Measurements from ENCODE around the gene TXNDC12. TPM values are rescaled to one million over a fixed set of nuclear protein-coding genes. Genes with fewer than 3 reads are reported as not detected.

TXNDC12 gene
- total and polyA plus RNA-seq, 9 of the 15 experiments (the other 6 are each of a cell fraction or from before 2014, with no cell fraction given) = 17.0 to 60.8 (median 37.8) TPM

DNA sequence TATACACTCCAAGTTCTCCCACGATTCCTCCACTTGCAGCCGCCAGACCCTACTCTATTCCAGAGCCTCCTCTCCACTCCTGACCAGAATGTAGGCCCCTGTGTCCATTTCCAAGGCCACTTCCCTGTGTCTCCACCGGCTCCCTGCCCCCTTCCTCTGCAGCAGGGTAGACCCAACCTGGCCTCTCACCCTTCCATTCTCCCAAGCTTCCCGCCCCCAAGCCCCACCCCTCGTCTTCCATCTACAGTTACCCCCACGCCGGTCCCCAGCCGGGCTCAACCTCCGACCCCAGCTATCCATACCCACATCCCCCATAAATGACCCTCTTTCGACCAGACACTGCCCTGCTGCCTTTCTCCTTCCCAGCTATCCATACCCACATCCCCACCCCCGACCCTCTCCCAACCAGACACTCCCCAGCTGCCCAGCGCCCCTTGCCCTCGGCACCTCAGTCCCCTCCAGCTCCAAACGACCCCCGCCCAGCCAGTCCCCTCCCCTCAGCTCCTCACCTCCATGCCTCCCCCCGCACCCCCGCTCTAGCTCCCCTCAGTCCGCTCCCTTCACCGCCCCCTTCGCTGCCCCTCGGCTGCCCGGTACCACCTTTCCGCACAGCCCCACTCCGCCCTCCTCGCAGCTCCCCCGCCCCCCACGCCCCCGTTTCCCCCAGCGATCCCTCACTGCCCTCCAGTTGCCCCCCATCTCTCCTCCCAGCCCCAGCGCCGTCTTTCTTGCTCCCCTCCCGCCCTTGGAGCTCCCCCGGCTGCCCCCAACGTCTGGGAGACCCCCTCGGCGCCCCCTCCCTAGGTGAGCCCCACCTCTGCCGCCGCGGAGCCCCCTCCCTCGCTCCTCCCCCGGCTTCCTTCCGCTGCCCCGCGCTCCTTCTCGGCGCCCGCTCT is 65.2 kb downstream of the TXNDC12 start:
- 13% methylated on average over 16 of the region's 47 CpGs for WGBS (ENCODE audit: insufficient coverage, low coverage, missing lambda C conversion rate)
- Histone ChIP-seq H3K9me1 (ENCODE audit: control insufficient read depth, insufficient read depth, low read length) (no peaks in the 10 kb centered on the region), H4K20me1 (replicated peaks; ENCODE audit: control insufficient read depth, insufficient read depth, low read length) (no peaks in the 10 kb centered on the region), H3K27ac (ENCODE audit: extremely low read depth, low read depth, low read length) (no peak overlapping the region), H3K4me3 (peak overlapping the region; percentile 50), H3K79me2 (ENCODE audit: control insufficient read depth, insufficient read depth, low read length) (no peaks in the 10 kb centered on the region), H2AFZ (ENCODE audit: low read depth, low read length) (peak overlapping the region; percentile 75), H3K9me3 (replicated peaks; ENCODE audit: control insufficient read depth, insufficient read depth, low read depth, low read length) (no peaks in the 10 kb centered on the region), H3K4me2 (ENCODE audit: insufficient read depth, low read length) (peak overlapping the region; percentile 40; the same call in 1 of the 2 replicates), H3K9ac (ENCODE audit: insufficient read depth in 1 of 2, low read depth in 2 of 2, low read length in 2 of 2) (peak overlapping the region in 1 of 2 experiments; percentile 87; a peak in 2 of 4 replicates), H3K4me1 (replicated peaks in 1 of 2; ENCODE audit: control insufficient read depth in 2 of 2, insufficient read depth in 2 of 2, low read length in 2 of 2) (peaks cover 0 to 11% of the 10 kb centered on the region in 2 experiments; a peak in 3 of 5 replicates), H3K27me3 (ENCODE audit: control insufficient read depth in 2 of 2, insufficient read depth in 2 of 2, low read length in 2 of 2) (peaks cover 20 to 43% of the 10 kb centered on the region in 2 experiments), H3K36me3 (ENCODE audit: control insufficient read depth, insufficient read depth, low read length) (no peaks in the 10 kb centered on the region)
- no peak for ATAC-seq
- intact Hi-C loops (cut with micrococcal nuclease) (no loop called here), in situ Hi-C loops (cut with MboI) (loop anchor here (10.0 kb wide), 1 partner anchor 55 kb away; no protein-coding TSS in a partner anchor)
- ChIA-PET POLR2A (interaction anchor here (0.6 to 0.7 kb wide), 3 partner anchors 9 to 758 kb away, joined by 3 read pairs; no protein-coding TSS in a partner anchor), CTCF (ENCODE audit: low intra/inter-chr PET ratio) (interaction anchor here (0.6 kb wide), 1 partner anchor 38 kb away, joined by 3 read pairs; no protein-coding TSS in a partner anchor)
- peak in 1 of 4 experiments; percentile 22 for DNase-seq (ENCODE audit: extremely low read depth in 1 of 4, low spot score in 3 of 4)
- no peak for FAIRE-seq
- BruUV-seq (replicated peaks) = no TSS peak
- TF ChIP-seq, protein P1, sequence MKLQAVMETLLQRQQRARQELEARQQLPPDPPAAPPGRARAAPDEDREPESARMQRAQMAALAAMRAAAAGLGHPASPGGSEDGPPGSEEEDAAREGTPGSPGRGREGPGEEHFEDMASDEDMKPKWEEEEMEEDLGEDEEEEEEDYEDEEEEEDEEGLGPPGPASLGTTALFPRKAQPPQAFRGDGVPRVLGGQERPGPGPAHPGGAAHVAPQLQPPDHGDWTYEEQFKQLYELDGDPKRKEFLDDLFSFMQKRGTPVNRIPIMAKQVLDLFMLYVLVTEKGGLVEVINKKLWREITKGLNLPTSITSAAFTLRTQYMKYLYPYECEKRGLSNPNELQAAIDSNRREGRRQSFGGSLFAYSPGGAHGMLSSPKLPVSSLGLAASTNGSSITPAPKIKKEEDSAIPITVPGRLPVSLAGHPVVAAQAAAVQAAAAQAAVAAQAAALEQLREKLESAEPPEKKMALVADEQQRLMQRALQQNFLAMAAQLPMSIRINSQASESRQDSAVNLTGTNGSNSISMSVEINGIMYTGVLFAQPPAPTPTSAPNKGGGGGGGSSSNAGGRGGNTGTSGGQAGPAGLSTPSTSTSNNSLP (IDR thresholded peaks at IDR 0.05; ENCODE audit: borderline replicate concordance, low read depth, low read length) = no peak
- TF ChIP-seq ZBTB7A (IDR thresholded peaks at IDR 0.05; ENCODE audit: borderline replicate concordance, control insufficient read depth, low read depth, low read length) = 0 out of 2 replicates have a peak, but pooled peaks have one; percentile 10
- TF ChIP-seq, protein P2, sequence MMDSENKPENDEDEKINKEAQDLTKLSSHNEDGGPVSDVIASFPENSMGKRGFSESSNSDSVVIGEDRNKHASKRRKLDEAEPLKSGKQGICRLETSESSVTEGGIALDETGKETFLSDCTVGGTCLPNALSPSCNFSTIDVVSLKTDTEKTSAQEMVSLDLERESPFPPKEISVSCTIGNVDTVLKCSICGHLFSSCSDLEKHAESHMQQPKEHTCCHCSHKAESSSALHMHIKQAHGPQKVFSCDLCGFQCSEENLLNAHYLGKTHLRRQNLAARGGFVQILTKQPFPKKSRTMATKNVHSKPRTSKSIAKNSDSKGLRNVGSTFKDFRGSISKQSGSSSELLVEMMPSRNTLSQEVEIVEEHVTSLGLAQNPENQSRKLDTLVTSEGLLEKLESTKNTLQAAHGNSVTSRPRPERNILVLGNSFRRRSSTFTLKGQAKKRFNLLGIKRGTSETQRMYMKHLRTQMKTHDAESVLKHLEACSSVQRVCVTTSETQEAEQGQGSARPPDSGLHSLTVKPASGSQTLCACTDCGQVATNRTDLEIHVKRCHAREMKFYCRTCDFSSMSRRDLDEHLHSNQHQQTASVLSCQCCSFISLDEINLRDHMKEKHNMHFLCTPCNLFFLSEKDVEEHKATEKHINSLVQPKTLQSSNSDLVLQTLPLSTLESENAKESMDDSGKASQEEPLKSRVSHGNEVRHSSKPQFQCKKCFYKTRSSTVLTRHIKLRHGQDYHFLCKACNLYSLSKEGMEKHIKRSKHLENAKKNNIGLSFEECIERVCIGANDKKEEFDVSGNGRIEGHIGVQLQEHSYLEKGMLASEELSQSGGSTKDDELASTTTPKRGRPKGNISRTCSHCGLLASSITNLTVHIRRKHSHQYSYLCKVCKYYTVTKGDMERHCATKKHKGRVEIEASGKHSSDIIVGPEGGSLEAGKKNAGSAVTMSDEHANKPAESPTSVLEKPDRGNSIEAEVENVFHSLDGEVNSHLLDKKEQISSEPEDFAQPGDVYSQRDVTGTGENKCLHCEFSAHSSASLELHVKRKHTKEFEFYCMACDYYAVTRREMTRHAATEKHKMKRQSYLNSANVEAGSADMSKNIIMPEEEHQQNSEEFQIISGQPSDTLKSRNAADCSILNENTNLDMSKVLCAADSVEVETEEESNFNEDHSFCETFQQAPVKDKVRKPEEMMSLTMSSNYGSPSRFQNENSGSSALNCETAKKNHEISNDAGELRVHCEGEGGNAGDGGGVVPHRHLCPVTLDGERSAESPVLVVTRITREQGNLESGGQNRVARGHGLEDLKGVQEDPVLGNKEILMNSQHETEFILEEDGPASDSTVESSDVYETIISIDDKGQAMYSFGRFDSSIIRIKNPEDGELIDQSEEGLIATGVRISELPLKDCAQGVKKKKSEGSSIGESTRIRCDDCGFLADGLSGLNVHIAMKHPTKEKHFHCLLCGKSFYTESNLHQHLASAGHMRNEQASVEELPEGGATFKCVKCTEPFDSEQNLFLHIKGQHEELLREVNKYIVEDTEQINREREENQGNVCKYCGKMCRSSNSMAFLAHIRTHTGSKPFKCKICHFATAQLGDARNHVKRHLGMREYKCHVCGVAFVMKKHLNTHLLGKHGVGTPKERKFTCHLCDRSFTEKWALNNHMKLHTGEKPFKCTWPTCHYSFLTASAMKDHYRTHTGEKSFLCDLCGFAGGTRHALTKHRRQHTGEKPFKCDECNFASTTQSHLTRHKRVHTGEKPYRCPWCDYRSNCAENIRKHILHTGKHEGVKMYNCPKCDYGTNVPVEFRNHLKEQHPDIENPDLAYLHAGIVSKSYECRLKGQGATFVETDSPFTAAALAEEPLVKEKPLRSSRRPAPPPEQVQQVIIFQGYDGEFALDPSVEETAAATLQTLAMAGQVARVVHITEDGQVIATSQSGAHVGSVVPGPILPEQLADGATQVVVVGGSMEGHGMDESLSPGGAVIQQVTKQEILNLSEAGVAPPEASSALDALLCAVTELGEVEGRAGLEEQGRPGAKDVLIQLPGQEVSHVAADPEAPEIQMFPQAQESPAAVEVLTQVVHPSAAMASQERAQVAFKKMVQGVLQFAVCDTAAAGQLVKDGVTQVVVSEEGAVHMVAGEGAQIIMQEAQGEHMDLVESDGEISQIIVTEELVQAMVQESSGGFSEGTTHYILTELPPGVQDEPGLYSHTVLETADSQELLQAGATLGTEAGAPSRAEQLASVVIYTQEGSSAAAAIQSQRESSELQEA (IDR thresholded peaks at IDR 0.05; ENCODE audit: low read depth) = no peak
- no peak for TF ChIP-seq PYGO2 (tag; IDR thresholded peaks at IDR 0.05)
- TF ChIP-seq, protein P3, sequence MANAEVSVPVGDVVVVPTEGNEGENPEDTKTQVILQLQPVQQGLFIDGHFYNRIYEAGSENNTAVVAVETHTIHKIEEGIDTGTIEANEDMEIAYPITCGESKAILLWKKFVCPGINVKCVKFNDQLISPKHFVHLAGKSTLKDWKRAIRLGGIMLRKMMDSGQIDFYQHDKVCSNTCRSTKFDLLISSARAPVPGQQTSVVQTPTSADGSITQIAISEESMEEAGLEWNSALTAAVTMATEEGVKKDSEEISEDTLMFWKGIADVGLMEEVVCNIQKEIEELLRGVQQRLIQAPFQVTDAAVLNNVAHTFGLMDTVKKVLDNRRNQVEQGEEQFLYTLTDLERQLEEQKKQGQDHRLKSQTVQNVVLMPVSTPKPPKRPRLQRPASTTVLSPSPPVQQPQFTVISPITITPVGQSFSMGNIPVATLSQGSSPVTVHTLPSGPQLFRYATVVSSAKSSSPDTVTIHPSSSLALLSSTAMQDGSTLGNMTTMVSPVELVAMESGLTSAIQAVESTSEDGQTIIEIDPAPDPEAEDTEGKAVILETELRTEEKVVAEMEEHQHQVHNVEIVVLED (CRISPR knock-in tag; IDR thresholded peaks at IDR 0.05) = no peak
- TF ChIP-seq KLF6 (CRISPR knock-in tag; IDR thresholded peaks at IDR 0.05; ENCODE audit: borderline replicate concordance) = no peak
- TF ChIP-seq DDX20 (tag; IDR thresholded peaks at IDR 0.05; ENCODE audit: low read depth) = no peak
